Measurements from ENCODE around the gene ADAP1.
"Not testable (repeated sequence)": the region's sequence is repeated elsewhere in the genome, so short reads cannot be mapped to it uniquely, and the experiment has no call there.

The ADAP1 gene

DNA sequence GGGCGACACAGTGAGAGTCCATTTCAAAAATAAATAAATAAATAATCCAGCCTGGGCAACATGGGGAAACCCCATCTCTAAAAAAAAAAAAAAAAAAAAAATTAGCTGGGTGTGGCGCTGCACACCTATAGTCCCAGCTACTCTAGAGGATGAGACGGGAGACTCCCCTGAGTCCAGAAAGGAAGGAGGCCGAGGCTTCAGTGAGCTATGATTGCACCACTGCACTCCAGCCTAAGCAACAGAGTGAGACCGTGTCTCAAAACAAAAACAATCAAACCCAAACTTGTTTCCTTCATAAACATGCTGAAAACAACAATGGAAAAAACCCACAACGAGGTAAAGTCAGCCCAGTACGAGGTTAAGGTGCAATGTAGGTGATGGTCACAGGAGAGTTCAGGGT lies 19.7 kb upstream of the ADAP1 start:
- DNase-seq = no peak

DNA sequence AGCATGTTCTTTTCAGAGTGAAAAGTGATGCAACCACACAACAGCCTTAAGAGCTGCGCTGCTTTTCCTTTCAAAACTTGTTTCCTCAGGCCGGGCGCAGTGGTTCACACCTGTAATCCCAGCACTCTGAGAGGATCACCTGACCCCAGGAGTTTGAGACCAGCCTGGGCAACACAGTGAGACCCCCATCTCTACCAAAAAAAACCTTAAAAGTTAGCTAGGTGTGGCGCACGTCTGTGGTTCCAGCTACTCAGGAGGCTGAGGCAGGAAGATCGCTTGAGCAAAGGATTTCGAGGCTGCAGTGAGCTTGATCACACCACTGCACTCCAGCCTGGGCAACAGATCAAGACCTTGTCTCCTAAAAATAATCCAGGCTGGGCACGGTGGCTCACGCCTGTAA lies 18.8 kb upstream of the ADAP1 start:
- no peak for DNase-seq

DNA sequence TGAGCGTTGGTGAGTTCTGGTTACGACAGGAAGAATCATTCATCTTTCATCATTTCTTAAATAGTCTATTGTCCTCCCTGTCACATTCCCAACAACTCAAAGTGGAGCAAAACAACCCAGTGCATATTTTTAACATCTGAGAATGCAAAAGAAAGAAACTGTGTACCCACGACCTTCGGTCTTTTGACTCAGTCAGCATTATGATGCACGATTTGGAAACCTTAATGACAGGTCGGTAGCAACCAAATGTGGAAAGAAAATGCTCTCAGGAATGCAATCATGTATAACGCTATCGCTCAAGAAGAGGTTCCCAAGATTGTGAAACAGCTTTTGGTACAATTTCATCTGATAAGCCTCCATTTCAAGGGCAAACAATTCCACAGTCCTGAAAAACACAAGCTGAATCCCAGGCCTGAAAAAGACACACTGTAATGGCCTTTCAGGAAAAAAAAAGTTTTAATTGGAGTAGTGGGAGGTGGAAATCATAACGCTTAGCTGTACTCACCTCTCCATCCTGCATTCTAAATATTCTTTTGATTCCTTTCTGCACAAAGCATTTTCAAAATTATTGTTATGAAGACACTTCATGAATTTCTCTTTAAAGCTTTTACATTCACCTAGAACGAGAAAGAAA lies 18.3 kb upstream of the ADAP1 start:
- no peak for DNase-seq

DNA sequence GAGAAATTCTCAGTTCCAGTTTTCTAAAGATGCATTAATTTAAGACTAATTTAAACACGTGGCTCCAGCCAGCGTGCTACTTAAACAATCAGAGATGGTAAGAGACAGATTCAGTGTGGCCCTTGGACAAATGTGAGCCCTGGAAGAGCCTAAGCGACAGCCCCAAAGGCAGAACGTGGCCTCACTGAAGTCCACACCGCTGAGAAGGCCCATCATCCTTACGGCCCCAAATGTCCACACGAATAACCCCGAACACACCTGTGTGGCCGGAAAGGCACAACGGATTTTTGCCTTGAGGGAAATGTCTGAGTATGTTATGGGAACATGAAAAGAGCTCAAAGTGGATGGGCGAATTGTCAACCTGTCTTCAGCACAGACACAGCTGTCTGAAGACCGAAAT lies 17.6 kb upstream of the ADAP1 start:
- DNase-seq = no peak

DNA sequence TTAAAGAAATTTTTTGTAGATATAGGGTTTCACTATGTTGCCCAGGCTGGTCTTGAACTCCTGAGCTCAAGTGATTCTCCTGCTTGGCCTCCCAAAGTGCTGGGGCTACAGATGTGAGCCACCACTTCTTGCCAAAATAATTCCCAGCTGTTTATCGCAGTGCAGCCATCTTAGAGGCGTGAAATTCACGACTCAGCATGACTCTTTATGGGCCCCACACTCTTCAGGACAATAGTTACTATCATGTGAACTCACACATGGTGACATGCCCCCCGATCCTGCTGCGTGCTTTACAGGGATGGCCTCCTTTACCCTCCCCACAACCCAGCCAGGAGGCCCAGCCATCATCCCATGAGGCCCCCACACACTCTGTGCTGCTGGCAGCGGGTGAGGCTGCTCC lies 16.3 kb upstream of the ADAP1 start:
- no peak for DNase-seq

DNA sequence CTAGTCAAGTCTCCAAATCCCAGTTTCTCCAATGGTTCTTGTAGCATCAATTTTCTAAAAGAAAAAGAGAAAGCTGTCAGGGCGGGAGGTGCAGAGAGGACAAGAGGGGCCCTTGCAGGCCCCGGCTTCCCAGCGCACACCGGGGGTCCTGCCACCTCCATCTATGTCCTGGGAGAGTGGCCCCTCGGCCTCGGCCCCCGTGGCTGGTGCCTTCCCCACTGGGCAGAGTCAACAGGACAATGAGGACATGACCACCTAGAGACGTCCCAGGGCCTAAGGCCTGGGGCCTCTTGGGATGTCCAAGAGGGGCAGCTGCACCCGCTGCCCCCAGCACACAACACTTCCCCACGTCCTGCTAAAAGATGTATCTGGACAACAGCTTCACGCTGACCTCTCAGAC lies 14.9 kb upstream of the ADAP1 start:
- no peak for DNase-seq

DNA sequence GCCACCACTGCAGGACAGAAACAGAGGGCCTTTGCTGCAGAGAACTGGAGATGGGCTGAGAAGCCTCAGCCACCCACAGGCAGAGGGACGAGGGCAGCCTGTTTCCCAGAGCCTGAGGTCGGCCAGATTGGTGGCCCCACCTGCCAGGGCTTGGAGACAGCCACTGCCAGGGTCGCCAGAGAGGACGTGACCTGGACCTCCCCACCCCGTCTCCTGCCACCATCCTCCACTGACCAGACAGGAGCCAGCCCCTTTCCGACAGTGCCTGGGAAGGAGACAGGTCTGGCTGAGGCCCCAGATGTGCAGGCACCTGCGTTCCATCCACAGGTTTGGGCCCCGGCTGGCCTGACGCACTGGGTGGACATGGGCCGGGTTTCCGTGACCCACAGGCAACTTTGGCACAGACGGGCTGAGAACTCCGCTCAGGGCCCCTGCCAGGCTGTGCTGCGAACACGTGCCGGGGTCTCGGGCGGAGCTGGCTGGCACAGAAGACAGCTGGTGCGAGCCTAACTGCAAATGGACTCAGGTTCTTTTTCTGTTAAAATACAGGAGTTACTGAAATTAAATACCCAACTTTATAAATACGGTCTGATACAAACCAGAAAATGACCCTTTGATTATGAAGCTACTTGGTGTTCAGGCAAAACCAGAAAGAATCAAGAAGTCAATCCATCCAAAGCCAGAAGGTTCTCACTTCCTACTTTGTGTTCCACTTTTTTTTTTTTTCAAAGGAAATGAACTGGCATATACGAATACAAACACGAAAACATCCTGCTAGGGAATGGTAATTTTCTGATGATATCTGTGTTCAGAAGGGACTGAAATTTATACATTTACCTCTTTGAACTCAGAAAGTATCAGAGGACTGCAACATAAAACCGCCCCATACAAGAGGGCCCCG lies 14.0 kb upstream of the ADAP1 start:
- no peak for DNase-seq

DNA sequence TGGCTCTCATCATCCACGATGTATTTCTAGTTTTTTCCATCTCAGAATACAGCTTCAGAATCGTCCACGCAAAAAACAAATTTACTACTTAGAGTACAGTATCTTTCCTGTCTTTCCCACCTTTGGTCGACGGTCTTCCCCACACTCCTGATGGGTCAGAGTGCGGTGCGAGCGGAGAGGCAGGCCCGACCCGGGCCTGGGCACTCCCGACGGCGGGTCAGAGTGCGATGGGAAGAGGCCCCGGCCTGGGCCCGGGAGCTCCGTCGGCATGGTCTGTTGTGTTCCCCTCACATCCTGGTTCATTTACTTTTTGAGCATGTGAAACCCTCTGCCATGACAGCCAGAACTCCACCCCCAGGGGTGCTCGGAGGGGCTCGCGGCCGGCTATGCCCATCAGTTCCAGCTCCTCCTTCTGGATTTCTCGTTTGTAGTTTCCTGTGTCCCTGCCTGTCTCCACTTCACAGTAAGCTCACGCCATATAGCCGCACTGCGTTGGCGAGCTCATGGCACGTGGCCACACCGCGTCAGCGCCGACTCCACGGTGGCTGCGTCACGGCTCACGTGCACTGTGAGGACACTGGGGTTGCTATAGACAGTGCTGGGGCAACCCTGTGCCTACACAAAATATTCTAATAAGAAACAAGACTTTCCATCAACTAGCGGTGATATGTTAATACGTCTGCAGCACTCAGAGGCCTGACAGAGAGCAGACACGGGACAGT lies 13.0 kb upstream of the ADAP1 start:
- no peak for DNase-seq

DNA sequence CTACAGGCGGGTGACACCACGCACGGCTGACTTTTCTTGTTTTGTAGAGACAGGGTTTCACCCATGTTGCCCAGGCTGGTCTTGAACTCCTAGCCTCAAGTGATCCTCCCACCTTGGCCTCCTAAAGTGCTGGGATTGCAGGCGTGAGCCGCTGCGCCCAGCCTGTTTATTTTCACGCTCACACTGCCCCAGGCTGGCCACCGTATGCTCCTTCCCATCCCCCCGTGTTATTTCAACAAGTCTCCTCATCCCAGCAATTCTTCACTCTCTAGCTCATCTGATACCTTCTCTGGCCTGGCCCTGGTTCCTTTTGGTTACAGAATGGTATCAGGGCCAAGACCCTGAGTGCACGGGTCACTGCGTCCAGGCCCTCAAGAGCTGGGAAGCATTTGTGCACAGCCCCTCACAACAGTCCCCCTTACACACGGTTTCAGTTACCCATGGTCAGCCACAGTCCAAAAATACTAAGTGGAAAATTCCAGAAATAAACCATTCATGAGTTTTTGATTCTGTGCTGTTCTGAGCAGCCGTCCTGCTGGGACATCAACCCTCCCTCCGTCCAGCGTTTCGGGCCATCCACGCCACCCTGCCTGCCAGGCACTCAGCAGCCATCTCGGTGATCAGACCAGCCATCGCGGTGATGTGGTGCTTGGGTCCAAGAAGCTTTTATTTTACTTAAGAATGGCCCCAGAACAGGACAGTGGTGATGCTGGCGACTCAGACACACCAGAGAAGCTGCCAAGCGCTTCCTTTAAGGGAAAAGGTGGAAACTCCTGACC lies 12.0 kb upstream of the ADAP1 start:
- DNase-seq = no peak

DNA sequence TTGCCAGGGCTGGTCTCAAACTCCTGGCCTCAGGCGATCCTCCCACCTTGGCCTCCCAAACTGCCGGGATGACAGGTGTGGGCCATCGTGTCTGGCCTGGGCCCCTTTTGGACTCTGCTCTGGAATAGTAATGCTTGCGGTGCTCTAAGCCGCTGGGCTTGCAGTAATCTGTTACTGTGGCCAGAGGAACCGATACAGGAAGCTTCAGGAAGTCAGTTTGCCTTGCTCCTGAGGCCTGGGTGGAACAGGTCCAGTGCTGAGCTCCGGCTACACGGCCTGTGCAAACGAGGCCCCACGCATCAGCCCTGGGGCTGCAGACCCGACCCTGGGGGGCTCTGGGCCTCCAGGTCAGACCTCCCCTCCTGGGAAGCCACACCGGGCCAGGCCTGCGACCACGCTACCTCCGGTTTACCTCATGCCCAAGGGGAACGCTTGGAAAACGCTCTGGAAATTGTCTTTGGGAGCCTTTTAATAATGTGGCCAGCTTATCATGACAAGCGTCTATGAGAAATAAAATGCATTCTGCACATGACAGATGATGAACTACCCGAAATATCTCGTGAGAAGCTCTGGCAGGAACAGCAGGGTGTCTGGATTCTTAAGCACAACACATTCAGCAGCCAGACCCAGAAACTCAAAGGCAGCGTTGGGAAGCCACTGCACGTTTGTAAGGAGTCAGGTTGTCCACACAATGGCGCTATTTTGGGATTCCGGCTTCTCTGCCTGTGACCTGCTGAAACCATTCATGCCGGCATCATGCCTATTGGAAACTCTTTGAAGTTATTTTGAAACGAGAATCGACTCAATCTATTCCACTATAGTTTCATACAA lies 10.1 kb upstream of the ADAP1 start:
- DNase-seq = peak; percentile 63

DNA sequence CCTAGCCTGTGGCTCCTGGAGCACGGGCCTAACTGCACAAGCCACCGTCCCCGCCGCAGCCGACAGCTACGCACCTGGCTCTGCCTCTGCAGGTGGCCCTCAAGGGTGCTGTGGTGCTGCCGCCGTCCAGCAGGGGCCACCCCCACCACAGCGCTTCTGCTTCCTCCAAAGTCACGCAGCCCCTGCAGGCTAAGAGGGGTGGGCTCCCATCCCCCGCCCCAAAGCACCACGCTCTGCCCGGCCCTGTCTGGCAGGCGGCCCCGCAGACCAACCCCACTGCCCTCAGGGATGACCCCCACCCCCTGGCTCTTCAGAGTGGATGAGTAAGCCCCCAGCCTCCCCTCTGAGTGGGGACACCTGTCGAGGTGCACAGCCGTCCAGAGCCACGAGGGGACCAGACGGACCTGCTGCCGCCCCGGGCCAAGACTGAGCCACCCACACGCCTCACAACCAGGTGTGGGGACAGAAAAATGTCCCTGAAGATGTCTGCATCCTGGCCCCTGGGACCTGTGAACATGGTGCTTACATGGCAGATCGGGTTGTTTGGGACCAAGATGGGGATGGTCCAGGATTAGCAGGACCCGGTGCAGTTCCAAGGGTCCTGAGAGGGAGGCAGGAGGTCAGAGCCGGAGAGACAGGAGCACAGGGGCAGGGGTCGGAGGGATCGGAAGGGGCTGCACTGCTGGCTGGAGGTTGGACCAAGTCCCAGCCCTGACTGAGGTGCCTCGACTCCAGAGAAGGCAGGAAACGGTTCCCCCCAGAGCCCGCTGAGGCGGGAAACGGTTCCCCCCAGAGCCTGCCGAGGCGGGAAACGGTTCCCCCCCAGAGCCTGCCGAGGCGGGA lies 9.0 kb upstream of the ADAP1 start:
- DNase-seq = no peak

DNA sequence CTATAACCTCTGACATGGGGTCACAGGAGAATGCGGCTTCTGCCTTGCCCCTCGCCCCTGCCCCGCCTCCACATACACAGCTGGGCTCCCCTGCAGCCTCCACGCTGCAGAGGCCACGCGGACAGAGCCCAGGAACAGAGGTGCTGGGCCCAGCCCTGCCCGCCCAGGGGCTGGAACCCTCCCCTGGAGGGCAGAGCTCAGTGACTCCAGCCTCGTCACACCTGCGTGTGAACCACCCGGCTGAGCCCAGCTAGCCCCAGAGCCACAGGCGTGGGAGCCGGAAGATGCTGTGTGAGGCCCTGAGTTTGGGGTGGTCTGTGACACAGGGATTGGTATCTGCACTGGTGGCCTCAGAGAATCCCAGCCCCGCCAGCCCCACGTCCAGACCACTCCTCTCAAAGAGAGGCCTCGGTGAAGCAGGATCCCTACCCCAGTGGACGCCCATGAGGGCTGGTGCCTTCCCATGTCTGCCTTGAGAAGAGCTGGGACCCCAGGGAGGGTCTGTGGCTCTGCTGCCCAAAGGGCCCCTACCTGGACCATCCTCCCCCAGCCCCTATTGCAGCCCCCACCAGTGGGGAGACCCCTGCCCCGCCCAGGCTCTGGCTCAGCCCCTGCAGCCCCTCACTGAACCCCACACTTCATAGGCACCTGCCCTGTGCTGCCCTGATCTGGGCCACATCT lies 8.1 kb upstream of the ADAP1 start:
- DNase-seq = no peak

DNA sequence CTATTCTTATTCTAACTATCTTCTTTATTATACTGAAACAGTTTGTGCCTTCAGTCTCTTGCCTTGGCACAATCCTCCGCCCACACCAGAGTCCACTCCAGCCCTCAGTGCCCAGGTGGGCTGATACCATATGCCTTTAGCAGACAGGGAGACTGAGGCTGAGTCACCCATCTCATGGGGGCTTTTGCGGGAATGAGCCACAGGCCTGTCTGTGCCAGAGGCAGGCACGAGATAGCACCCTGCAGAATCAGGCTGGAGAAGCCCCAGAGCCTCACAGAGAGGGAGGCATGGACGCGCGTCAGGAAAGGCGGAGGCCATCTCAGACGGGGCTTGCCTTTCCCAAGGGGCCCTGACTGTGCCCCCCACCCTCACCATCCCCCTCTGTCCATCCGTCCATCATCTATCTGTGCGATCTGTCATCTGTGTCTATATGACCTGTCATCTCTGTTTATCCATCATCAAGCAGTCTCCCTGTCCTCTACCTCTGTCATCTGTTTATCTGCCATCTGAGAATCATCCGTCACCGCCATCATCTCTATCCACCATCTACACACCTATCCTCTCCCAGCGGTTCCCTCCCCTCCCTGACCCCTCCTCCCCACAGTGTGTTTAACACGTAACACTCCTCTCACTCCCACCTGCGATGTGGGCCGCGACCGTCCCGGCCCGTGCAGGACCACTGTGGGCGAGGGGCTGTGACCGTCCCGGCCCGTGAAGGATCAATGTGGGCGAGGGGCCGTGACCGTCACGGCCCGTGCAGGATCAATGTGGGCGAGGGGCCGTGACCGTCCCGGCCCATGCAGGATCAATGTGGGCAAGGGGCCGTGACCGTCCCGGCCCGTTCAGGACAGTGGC lies 7.3 kb upstream of the ADAP1 start:
- no peak for DNase-seq

DNA sequence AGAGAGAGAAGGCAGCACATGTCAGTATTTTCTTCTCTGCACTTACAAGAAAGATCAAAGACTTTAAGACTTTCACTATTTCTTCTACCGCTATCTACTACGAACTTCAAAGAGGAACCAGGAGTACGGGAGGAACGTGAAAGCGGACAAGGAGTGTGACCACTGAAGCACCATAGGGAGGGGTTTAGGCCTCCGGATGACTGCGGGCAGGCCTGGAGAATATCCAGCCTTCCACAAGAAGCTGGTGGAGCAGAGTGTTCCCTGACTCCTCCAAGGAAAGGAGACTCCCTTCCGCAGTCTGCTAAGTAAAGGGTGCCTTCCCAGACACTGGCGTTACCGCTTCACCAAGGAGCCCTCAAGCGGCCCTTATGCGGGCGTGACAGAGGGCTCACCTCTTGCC lies 6.5 kb upstream of the ADAP1 start:
- not testable (repeated sequence) for DNase-seq

DNA sequence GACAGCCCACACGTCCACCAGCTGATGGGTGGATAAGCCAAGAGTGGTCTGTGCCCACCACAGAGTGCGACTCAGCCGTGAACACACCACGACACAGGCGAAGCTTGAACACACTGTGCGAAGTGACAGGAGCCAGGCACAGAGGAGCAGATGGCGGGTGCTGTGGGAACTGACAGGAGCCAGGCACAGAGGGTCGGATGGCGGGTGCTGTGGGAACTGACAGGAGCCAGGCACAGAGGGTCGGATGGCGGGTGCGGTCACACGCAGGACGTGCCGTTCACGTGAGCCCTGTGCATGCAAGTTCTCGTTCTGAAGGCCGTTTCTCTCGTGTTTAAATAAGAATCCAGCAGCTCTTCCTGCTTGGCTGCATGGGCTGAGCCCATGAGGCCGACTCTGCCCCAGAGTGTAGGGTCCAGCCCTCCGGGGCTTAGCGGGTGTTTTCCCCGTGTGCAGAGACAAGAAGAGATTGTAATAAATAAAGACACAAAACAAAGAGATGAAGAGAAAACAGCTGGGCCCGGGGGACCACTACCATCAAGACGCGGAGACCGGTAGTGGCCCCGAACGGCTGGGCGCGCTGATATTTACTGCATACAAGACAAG lies 5.9 kb upstream of the ADAP1 start:
- DNase-seq = no peak

DNA sequence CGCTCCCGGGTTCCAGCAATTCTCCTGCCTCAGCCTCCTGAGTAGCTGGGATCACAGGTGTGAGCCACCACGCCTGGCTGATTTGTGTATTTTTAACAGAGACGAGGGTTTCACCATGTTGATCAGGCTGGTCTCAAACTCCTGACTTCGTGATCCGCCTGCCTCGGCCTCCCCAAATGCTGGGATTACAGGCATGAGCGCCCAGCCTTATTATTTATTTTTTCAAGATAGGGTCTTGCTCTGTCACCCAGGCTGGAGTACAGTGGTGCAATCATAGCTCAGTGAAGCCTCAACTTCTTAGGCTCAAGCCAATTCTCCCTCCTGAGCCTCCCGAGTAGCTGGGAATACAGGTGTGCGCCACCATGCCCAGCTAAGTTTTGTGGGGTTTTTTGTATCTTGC lies 5.3 kb upstream of the ADAP1 start:
- not testable (repeated sequence) for DNase-seq

DNA sequence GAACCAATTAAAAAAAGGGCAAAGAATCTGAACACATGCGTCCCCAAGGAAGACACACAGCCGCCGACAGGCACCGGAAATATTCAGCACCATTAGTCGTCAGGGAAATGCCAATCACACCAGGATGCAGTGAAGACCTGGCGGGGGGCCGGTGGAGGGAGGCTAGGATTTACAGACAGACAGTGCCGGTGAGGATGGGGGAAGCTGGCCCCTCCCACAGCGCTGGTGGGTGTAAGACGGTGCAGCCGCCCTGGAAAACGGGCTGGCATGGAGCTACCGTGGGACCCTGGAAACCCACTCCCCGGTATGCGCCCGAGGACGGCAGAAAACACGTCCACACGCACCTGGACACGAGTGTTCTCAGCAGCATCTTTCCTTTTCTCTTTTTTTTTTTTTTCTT lies 4.8 kb upstream of the ADAP1 start:
- DNase-seq = no peak

DNA sequence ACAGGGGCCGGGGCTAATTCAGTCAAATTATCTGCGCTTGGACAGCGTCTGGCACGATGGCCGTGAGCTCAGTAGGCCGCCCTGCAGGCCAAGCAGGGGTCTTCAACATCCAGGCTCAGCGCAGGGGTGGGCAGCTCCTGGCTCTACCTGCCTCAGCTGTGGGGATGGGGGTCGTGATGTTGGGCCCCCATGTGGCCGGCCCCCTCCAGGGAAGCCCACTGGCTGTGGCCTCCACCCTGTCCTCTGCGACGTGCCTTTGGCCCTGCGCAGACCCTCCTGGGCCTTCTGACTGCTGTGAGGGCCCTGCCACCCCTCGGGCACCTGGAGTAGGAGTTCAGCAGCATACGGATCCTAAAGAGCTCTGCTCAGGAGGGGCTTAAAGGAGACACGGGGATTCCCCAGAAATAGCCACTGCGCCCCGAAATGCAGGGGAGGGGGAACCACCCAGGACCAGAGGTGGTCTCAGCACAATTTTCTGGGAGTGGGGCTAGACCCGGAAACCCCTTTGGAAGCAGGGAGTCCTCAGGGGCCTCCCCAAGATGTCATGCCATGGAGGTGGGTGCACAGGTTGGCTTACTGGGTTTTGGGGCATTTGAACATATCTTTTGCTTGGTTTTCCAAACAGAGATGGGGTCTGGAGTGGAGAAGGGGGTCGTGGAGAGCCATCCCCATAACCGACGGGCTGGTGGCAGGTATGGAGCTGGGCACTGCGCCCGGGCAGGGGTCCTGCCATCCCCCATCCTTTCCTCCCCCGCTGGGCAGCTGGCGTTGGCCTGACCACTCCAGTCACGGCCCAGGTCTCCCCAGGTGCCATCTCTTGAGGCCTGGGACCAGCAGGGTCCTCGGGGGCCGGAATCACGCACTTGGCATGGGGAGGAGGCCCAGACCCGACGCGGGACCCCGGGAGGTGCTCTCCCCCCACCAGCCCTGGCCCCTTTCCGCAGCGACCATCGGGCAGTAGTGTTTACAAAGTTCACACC lies 4.0 kb upstream of the ADAP1 start:
- no peak for DNase-seq
